Uterus (tissue), 2 donors: ENCODE data around the gene LANCL3.

Source experiments
- CTCF ChIP-seq, 4 experiments: fragments of 200-600 bp in 2 of 4; fragments of 450-650 bp in 2 of 4; sonication (generic) in 2 of 4; IDR thresholded peaks; one replicate each; pipeline ENCODE4 v1.5.1; 2016 to 2019; ENCODE audit warnings: antibody characterized with exemption in 4 of 4, mild to moderate bottlenecking in 2 of 4, moderate library complexity in 1 of 4
- POLR2A ChIP-seq, 2 donors: fragments of 450-650 bp; IDR thresholded peaks; one replicate each; pipeline ENCODE4 v1.6.1; 2016; ENCODE audit warnings: antibody characterized with exemption in 2 of 2, mild to moderate bottlenecking in 1 of 2, moderate library complexity in 1 of 2

GRCh38 chrX:37590047-37590446 lies 18.6 kb downstream of the LANCL3 start:
- TF ChIP-seq CTCF (IDR thresholded peaks at IDR 0.05) = no peak
- no peak for TF ChIP-seq POLR2A (IDR thresholded peaks at IDR 0.05)
